PC-9 (cell line): Measurements from ENCODE around the gene SLC18A3.

ENCODE experiments used
- CTCF ChIP-seq: fragments of 200-600 bp; sonication (generic); conservative IDR thresholded peaks from 2 replicates; pipeline ENCODE4 v1.6.1; 2017; ENCODE audit warnings: mixed run types, antibody characterized with exemption, mild to moderate bottlenecking, moderate library complexity
- EZH2 ChIP-seq: fragments of 200-600 bp; sonication (generic); IDR thresholded peaks from 2 replicates; pipeline ENCODE4 v1.8.0; 2017; ENCODE audit warnings: antibody characterized with exemption, low read depth

DNA sequence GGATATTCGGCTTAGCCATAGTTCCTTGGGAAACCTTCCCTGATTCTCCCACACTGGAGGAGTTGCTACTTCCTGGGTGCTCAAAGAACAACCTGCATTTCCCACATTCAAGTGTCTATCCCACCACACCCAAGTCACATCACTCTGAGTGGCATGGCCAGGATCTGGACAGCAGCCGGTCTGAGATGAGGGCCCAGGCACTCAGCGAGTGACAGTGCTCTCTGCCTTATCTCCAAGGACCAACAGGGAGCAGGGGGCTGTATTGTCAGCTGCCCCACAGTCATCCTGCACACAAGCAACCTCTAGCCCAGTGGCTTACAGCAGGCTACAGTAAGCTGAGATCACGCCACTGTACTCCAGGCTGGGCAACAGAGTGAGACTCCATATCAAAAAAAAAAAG lies 16.1 kb upstream of the SLC18A3 start:
- TF ChIP-seq EZH2, result no peak
- TF ChIP-seq CTCF, result no peak
